Esophagus squamous epithelium (tissue), 5 donors: Measurements from ENCODE around the gene GRK5. TPM values are rescaled to one million over a fixed set of nuclear protein-coding genes. Genes with fewer than 3 reads are reported as not detected.

ENCODE experiments used
- DNase-seq: peaks from one replicate; lab custom pipeline; 2025; lab: John Stamatoyannopoulos, UW
- H3K27ac ChIP-seq, 4 donors: fragments of 200-600 bp; sonication (generic); one replicate each; pipeline ENCODE4 v1.5.1; 2016 to 2019; ENCODE audit warnings: mild to moderate bottlenecking in 1 of 4
- H3K27me3 ChIP-seq, 4 donors: fragments of 200-600 bp; sonication (generic); 1 replicate in 3 of 4; 2 replicates in 1 of 4; pipeline versions ENCODE4 v1.5.1 to v1.6.0; 2017 to 2021; ENCODE audit warnings: antibody characterized with exemption in 1 of 4
- H3K36me3 ChIP-seq, 3 donors: fragments of 200-600 bp; sonication (generic); one replicate each; pipeline ENCODE4 v1.5.1; 2016 to 2019
- H3K4me1 ChIP-seq, 3 donors: fragments of 200-600 bp; sonication (generic); one replicate each; pipeline ENCODE4 v1.5.1; 2017 to 2019
- H3K4me3 ChIP-seq, 4 donors: fragments of 200-600 bp; sonication (generic); 1 replicate in 3 of 4; 2 replicates in 1 of 4; pipeline ENCODE4 v1.5.1; 2016 to 2019; ENCODE audit warnings: mild to moderate bottlenecking in 2 of 4, moderate library complexity in 1 of 4
- H3K9me3 ChIP-seq, 3 donors: fragments of 200-600 bp; sonication (generic); one replicate each; pipeline ENCODE4 v1.5.1; 2016 to 2019
- POLR2A ChIP-seq, 4 donors: fragments of 450-650 bp; IDR thresholded peaks; one replicate each; pipeline ENCODE4 v1.6.1; 2017; ENCODE audit warnings: antibody characterized with exemption in 4 of 4, mild to moderate bottlenecking in 4 of 4, moderate library complexity in 3 of 4
- WGBS, 2 donors: methylation state at CpG; one replicate each; pipeline ENCODE4 v1.1.5; 2018; 5-methylcytosine and 5-hydroxymethylcytosine counted together
- intact Hi-C: fragments of 100-400 bp; cut with DNase I; formaldehyde crosslinking; loops from one replicate; pipeline ENCODE4 v1.15.0; 2022
- total RNA-seq, 4 donors: library from RNA; depleted of rRNA; stranded (reverse); fragments of >200 nt; gene quantifications; one replicate each; pipeline ENCODE4 v1.1.0, GENCODE V29; 2016
- TF ChIP-seq, protein P1 (sequence below), 6 experiments: fragments of 450-650 bp in 4 of 6; fragments of 200-600 bp in 2 of 6; sonication (generic) in 2 of 6; IDR thresholded peaks; one replicate each; pipeline ENCODE4 v1.5.1; 2016 to 2019; ENCODE audit warnings: antibody characterized with exemption in 6 of 6, mild to moderate bottlenecking in 4 of 6, moderate library complexity in 4 of 6
- donor health status: DM: yes; HTN: yes; CAD: no.

The GRK5 gene
- total RNA-seq, 4 donors from 2014 or later, result 2.4 to 18.9 (median 6.3) TPM

DNA sequence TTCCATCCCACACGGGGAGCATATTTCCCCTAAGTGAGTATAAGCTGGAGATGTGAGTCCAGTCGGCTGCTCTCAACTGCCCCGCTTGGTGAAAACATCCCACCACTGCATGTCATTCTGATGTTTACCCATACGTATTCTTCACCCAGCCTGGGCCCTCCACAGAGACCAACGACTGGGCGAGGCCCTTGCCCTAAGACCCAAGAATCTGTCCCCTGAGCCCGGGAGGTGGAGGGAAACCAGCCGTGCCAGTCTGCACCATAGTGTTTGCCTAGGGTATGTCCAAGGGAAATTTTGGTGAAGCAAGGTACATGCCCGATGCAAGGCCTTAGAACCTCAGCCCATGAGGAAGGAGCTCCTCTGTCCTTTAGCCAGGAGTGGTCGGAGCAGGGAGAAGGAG is 267.2 kb downstream of the GRK5 start:
- no peak overlapping the region for H3K27ac ChIP-seq
- no peak overlapping the region for H3K4me3 ChIP-seq
- intact Hi-C loops, result no loop called here
- 96 to 98% methylated on average over 5 to 6 of the region's 10 CpGs for WGBS, 2 donors
- H3K36me3 ChIP-seq, result no peaks in the 10 kb centered on the region
- no peak for DNase-seq
- H3K4me1 ChIP-seq, result peaks cover 0 to 17% (median 5%) of the 10 kb centered on the region in 3 donors
- peaks cover 0 to 8% (median 0%) of the 10 kb centered on the region in 3 donors for H3K9me3 ChIP-seq
- peaks cover 0 to 5% (median 0%) of the 10 kb centered on the region in 4 donors for H3K27me3 ChIP-seq
- TF ChIP-seq POLR2A (IDR thresholded peaks at IDR 0.05), result no peak
- TF ChIP-seq, protein P1, sequence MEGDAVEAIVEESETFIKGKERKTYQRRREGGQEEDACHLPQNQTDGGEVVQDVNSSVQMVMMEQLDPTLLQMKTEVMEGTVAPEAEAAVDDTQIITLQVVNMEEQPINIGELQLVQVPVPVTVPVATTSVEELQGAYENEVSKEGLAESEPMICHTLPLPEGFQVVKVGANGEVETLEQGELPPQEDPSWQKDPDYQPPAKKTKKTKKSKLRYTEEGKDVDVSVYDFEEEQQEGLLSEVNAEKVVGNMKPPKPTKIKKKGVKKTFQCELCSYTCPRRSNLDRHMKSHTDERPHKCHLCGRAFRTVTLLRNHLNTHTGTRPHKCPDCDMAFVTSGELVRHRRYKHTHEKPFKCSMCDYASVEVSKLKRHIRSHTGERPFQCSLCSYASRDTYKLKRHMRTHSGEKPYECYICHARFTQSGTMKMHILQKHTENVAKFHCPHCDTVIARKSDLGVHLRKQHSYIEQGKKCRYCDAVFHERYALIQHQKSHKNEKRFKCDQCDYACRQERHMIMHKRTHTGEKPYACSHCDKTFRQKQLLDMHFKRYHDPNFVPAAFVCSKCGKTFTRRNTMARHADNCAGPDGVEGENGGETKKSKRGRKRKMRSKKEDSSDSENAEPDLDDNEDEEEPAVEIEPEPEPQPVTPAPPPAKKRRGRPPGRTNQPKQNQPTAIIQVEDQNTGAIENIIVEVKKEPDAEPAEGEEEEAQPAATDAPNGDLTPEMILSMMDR (IDR thresholded peaks at IDR 0.05), result no peak

DNA sequence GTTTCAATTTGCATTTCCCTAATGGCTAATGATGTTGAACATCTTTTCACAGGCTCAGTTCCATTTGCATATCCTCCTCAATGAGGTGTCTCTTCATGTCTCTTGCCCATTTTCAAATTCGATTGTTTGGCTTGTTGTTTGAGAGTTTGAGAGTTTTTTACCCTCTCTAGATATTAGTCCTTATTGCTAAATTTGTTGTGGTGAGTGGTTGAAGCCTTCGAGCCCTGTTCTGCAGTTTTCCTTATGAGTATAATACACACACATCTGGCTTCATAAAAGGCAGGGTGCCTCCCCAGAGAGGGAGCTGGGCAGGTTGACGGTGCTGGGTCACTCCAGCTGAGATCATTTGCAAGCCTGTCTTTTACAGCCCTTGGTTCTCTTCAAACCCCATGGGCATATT is 270.1 kb downstream of the GRK5 start:
- DNase-seq, result no peak
- intact Hi-C loops, result no loop called here
- Histone ChIP-seq H3K27ac (no peak overlapping the region), H3K36me3 (no peaks in the 10 kb centered on the region), H3K27me3 (peaks cover 0 to 5% (median 0%) of the 10 kb centered on the region in 4 donors), H3K4me3 (no peak overlapping the region), H3K9me3 (peaks cover 0 to 8% (median 0%) of the 10 kb centered on the region in 3 donors), H3K4me1 (peaks cover 0 to 12% (median 5%) of the 10 kb centered on the region in 3 donors)
- WGBS, 2 donors, result 43 to 59% methylated on average over 3 of the region's 3 CpGs
- TF ChIP-seq, protein P1 (IDR thresholded peaks at IDR 0.05), result no peak
- TF ChIP-seq POLR2A (IDR thresholded peaks at IDR 0.05), result no peak

DNA sequence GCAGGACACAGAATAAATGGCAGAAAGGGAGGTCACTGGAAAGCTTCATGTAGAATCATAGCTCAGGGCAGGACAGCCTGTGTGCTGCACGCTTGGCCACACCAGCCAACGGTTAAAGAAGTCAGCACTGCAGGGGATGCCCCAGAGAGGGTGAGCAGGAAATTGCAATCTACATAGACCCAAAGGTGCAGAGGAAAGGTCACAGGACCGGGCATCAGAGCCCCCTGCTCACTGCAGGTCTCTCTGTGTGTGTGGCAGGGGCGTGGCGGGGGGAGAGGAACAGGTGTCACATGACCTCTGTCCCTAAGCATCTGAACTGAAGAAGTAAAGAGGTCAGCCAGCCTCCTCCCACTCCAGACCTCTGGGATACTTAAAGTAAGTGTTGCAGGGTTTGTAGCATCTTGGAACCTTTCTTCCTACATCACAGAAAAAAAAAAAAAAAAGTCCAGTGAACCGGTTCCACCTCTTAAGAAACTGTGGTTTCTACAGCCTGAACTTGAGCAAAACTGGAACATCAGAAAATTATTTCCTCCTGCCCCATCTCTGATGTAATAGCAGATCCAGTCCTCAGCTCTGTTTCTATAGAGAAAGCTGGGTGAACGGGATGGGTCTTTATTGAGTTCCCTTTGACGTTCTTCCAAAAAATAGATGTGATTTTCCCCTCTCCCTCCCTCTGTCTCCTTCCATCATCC is 270.9 kb downstream of the GRK5 start:
- WGBS, 2 donors, result 28 to 40% methylated on average over 3 to 8 of the region's 8 CpGs

DNA sequence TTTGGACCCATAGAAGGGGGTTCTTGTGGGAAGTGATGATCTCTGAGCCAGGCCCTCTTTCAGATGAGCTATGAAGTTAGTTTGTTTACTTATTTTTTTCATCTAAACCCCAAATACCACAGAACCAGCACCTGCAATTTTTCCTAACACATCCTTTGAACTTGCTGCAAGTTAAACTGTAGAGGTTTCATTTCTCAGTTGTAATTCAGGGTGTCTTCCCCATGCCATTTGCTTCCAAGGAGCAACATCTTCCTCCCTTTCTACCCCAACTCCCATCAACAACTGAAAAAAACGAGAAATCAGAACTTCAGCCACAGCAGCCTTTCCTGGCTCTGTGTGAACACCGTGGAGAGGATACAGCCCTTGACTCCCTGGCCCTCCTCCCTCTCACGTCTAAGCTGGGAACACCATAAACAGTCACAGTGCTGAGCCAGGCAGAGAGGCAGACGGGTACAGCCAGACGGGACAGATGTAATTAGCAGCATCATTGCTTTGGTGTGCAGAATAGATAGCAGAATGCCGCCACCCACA is 271.5 kb downstream of the GRK5 start:
- intact Hi-C loops, result no loop called here
- no peak overlapping the region for H3K4me3 ChIP-seq
- H3K27ac ChIP-seq, result no peak overlapping the region
- peaks cover 0 to 5% (median 0%) of the 10 kb centered on the region in 4 donors for H3K27me3 ChIP-seq
- no peak for DNase-seq
- whole genome bisulfite sequencing, 2 donors, result 23 to 29% methylated on average over 6 of the region's 6 CpGs
- no peaks in the 10 kb centered on the region for H3K36me3 ChIP-seq
- H3K4me1 ChIP-seq, result peaks cover 0 to 12% (median 5%) of the 10 kb centered on the region in 3 donors
- TF ChIP-seq, protein P1 (IDR thresholded peaks at IDR 0.05), result no peak
- no peak for TF ChIP-seq POLR2A (IDR thresholded peaks at IDR 0.05)
- H3K9me3 ChIP-seq, result peaks cover 0 to 5% (median 0%) of the 10 kb centered on the region in 3 donors

More for the DNA sequence above, 270.9 kb downstream of the GRK5 start:
- no peak overlapping the region for H3K4me3 ChIP-seq
- DNase-seq, result no peak
- peaks cover 0 to 5% (median 0%) of the 10 kb centered on the region in 4 donors for H3K27me3 ChIP-seq
- no peak overlapping the region for H3K27ac ChIP-seq
- peaks cover 0 to 12% (median 5%) of the 10 kb centered on the region in 3 donors for H3K4me1 ChIP-seq
- peaks cover 0 to 8% (median 0%) of the 10 kb centered on the region in 3 donors for H3K9me3 ChIP-seq
- no peak for TF ChIP-seq POLR2A (IDR thresholded peaks at IDR 0.05)
- no peaks in the 10 kb centered on the region for H3K36me3 ChIP-seq
- intact Hi-C loops, result no loop called here

DNA sequence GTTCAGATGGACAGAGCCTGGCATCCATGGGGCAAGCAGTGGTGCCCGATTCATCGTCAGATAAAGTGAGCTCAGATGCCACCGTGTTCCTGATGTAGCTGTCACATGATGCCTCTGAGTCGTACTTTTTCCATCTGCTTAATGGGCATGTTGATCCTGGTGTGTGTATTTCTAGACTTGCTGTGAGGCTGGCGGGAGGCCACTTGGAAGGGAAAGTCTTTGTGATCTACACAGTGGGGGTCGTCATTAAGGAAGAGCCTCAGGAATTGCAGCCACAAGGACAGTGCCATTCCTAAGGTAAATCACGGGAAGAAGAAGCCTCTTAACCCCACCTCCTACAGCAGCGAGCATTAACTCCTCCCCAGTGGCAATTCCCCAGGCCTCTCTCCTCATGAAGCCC is 272.2 kb downstream of the GRK5 start:
- no peaks in the 10 kb centered on the region for H3K36me3 ChIP-seq
- intact Hi-C loops, result no loop called here
- no peak for DNase-seq

More for the DNA sequence above, 272.2 kb downstream of the GRK5 start:
- Histone ChIP-seq H3K4me3 (no peak overlapping the region), H3K4me1 (peaks cover 0 to 12% (median 5%) of the 10 kb centered on the region in 3 donors), H3K27me3 (peaks cover 0 to 5% (median 0%) of the 10 kb centered on the region in 4 donors), H3K27ac (no peak overlapping the region), H3K9me3 (no peaks in the 10 kb centered on the region)
- TF ChIP-seq POLR2A (IDR thresholded peaks at IDR 0.05), result no peak
- TF ChIP-seq, protein P1 (IDR thresholded peaks at IDR 0.05), result no peak
- WGBS, 2 donors, result 40 to 43% methylated on average over 6 to 8 of the region's 8 CpGs
